Measurements from ENCODE around the gene CLCF1. TPM values are rescaled to one million over a fixed set of nuclear protein-coding genes. Genes with fewer than 3 reads are reported as not detected.
A peak's percentile ranks its signal among the peaks of the same experiment; 100 is the strongest.

The CLCF1 gene
- total and polyA plus RNA-seq, 8 donors, result 7.3 to 15.3 (median 11.9) TPM

GRCh38 chr11:67408437-67409200 lies 35.2 kb upstream of the CLCF1 start:
- no peaks in the 10 kb centered on the region for H3K36me3 ChIP-seq
- peaks cover 0 to 61% of the 10 kb centered on the region in 2 donors for H3K4me1 ChIP-seq
- H3K27me3 ChIP-seq, result peaks cover 0 to 20% of the 10 kb centered on the region in 2 donors
- DNase-seq (no peak), ATAC-seq (no peak)
- H3K4me3 ChIP-seq, result no peak overlapping the region
- peak overlapping the region in 1 of 2 donors; percentile 53 for H3K27ac ChIP-seq
- no peaks in the 10 kb centered on the region for H3K9me3 ChIP-seq
- TF ChIP-seq, protein P1, sequence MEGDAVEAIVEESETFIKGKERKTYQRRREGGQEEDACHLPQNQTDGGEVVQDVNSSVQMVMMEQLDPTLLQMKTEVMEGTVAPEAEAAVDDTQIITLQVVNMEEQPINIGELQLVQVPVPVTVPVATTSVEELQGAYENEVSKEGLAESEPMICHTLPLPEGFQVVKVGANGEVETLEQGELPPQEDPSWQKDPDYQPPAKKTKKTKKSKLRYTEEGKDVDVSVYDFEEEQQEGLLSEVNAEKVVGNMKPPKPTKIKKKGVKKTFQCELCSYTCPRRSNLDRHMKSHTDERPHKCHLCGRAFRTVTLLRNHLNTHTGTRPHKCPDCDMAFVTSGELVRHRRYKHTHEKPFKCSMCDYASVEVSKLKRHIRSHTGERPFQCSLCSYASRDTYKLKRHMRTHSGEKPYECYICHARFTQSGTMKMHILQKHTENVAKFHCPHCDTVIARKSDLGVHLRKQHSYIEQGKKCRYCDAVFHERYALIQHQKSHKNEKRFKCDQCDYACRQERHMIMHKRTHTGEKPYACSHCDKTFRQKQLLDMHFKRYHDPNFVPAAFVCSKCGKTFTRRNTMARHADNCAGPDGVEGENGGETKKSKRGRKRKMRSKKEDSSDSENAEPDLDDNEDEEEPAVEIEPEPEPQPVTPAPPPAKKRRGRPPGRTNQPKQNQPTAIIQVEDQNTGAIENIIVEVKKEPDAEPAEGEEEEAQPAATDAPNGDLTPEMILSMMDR (IDR thresholded peaks at IDR 0.05), result no peak
- intact Hi-C loops (cut with DNase I), result no loop called here

- H3K27me3 ChIP-seq, result peaks cover 0 to 20% of the 10 kb centered on the region in 2 donors
- TF ChIP-seq, protein P1 (IDR thresholded peaks at IDR 0.05), result no peak
- H3K4me3 ChIP-seq, result no peak overlapping the region
- no peaks in the 10 kb centered on the region for H3K36me3 ChIP-seq
- no peak for DNase-seq
- intact Hi-C loops (cut with DNase I), result no loop called here
- no peaks in the 10 kb centered on the region for H3K9me3 ChIP-seq
- peaks cover 0 to 70% of the 10 kb centered on the region in 2 donors for H3K4me1 ChIP-seq
- peak overlapping the region in 1 of 2 donors; percentile 53 for H3K27ac ChIP-seq
- no peak for ATAC-seq
Measured at GRCh38 chr11:67407688-67408163, 34.3 kb upstream of the CLCF1 start.

DNA sequence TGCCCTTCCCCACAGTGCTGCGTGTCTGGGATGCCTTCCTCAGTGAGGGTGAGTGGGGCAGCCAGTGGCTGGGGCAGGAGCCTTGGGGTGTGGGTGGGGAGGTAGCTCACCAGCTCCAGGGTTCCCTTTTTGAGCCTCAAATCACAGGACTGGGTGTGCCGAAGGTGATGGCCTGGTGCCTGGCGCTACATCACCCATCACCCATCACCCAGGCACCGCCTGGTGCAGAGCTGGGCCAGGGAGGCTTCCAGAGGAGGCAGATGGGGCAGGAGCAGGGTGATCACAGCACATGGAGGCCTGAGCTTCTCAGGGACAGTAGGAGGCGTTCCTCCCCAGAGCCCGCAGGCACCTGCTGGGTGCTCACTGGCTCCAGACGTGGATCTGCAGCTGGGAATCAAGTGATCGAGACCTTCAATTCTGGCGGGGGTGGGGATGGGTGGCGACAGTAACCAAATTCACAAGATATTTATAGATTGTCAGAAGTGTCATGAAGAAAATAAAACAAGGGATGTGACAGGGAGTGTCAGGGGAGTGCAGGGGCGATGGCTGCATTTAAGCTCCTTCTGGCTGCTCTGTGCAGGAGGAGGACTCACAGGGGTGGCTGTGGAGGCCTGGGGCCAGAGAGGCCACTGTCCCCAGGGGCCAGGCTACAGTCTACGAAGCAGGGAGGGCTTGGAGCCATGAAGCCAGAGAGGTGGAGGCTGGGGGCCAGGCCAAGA lies 33.7 kb upstream of the CLCF1 start:
- ATAC-seq (no peak), DNase-seq (no peak)
- Histone ChIP-seq H3K4me1 (peaks cover 0 to 76% of the 10 kb centered on the region in 2 donors), H3K9me3 (no peaks in the 10 kb centered on the region), H3K27ac (peak overlapping the region in 1 of 2 donors; percentile 53), H3K27me3 (peaks cover 0 to 20% of the 10 kb centered on the region in 2 donors), H3K36me3 (no peaks in the 10 kb centered on the region), H3K4me3 (no peak overlapping the region)
- TF ChIP-seq, protein P1 (IDR thresholded peaks at IDR 0.05), result no peak
- intact Hi-C loops (cut with DNase I), result no loop called here

DNA sequence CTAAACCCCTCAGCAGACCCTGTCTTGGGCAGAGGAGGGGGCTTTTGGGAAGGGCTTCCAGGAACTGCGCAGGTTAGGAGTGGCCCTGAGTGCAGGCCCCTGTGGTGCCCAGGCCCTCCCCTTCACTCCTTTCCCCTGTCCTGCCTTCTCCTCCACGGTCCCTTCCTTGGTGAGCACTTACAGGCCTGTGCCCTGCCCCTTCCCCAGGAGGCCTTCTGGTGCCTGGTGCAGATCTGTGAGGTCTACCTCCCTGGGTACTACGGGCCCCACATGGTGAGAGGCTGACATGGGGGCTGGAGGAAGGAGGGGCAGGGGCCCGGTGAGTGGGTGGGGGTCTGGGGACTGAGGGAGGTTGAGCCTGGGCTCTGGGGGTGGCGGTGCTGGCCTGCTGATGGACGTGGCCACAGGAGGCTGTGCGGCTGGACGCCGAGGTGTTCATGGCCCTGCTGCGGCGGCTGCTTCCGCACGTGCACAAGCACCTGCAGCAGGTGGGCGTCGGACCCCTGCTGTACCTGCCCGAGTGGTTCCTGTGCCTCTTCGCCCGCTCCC lies 33.1 kb upstream of the CLCF1 start:
- Histone ChIP-seq H3K27ac (peak overlapping the region in 1 of 2 donors; percentile 53), H3K36me3 (no peaks in the 10 kb centered on the region), H3K4me1 (peaks cover 0 to 78% of the 10 kb centered on the region in 2 donors), H3K27me3 (peaks cover 0 to 20% of the 10 kb centered on the region in 2 donors), H3K4me3 (no peak overlapping the region), H3K9me3 (no peaks in the 10 kb centered on the region)
- ATAC-seq, result no peak
- intact Hi-C loops (cut with DNase I), result no loop called here
- TF ChIP-seq, protein P1 (IDR thresholded peaks at IDR 0.05), result no peak
- no peak for DNase-seq
